HepG2 (cell line): Measurements from ENCODE around the gene CCDC117. TPM values are rescaled to one million over a fixed set of nuclear protein-coding genes. Genes with fewer than 3 reads are reported as not detected.
A peak's percentile ranks its signal among the peaks of the same experiment; 100 is the strongest.

ENCODE experiments used
- ATF1 ChIP-seq: IDR thresholded peaks from 2 replicates; pipeline ENCODE4 v1.6.1; 2016; ENCODE audit warnings: mild to moderate bottlenecking, control low read depth
- CBX5 ChIP-seq: sonication (generic); formaldehyde crosslinking; IDR thresholded peaks from 2 replicates; pipeline ENCODE4 v1.4.0; 2020; ENCODE audit warnings: missing genetic modification reagents, borderline replicate concordance
- CEBPB ChIP-seq: IDR thresholded peaks from 2 replicates; pipeline ENCODE4 v1.6.1; 2011; ENCODE audit warnings: low read depth, low read length, improper control_type of control experiment, borderline replicate concordance
- CENPT ChIP-seq: sonication (generic); formaldehyde crosslinking; IDR thresholded peaks from 2 replicates; pipeline ENCODE4 v1.8.0; 2022; ENCODE audit warnings: low read depth, mild to moderate bottlenecking, moderate library complexity, missing genetic modification reagents
- FIP1L1 ChIP-seq: fragments of 200-400 bp; formaldehyde crosslinking; IDR thresholded peaks from 2 replicates; pipeline ENCODE4 v1.6.1; 2018; ENCODE audit warnings: low read depth, mild to moderate bottlenecking, low read length, moderate library complexity, borderline replicate concordance; ENCODE audit not compliant: insufficient read depth
- FOXK2 ChIP-seq: fragments of 450-650 bp; IDR thresholded peaks from 2 replicates; pipeline ENCODE4 v1.6.1; 2016
- GFI1 ChIP-seq: sonication (generic); formaldehyde crosslinking; IDR thresholded peaks from 2 replicates; pipeline ENCODE4 v1.5.0; 2020; ENCODE audit warnings: missing genetic modification reagents, mild to moderate bottlenecking, borderline replicate concordance
- HES4 ChIP-seq: sonication (generic); formaldehyde crosslinking; IDR thresholded peaks from 2 replicates; pipeline ENCODE4 v1.9.0; 2021; ENCODE audit warnings: mild to moderate bottlenecking, missing genetic modification reagents, borderline replicate concordance
- KMT2B ChIP-seq: IDR thresholded peaks from 2 replicates; pipeline ENCODE4 v1.6.1; 2016; ENCODE audit warnings: missing genetic modification reagents, missing compliant biosample characterization
- MED1 ChIP-seq: sonication (generic); formaldehyde crosslinking; IDR thresholded peaks from 2 replicates; pipeline ENCODE4 v1.4.0; 2020; ENCODE audit warnings: missing genetic modification reagents
- RARG ChIP-seq: sonication (generic); formaldehyde crosslinking; IDR thresholded peaks from 2 replicates; pipeline ENCODE4 v1.4.0; 2020; ENCODE audit warnings: low read depth, mild to moderate bottlenecking, missing genetic modification reagents
- RFXANK ChIP-seq: IDR thresholded peaks from 2 replicates; pipeline ENCODE4 v1.6.1; 2016
- SIX4 ChIP-seq: sonication (generic); formaldehyde crosslinking; IDR thresholded peaks from 2 replicates; pipeline ENCODE4 v1.4.0; 2020; ENCODE audit warnings: missing genetic modification reagents
- SMC3 ChIP-seq: IDR thresholded peaks from 2 replicates; pipeline ENCODE4 v1.6.1; 2011; ENCODE audit warnings: low read length, improper control_type of control experiment
- SP140L ChIP-seq: sonication (generic); formaldehyde crosslinking; IDR thresholded peaks from 2 replicates; pipeline ENCODE4 v1.4.0; 2020; ENCODE audit warnings: missing genetic modification reagents, borderline replicate concordance
- SRSF4 ChIP-seq: fragments of 200-400 bp; formaldehyde crosslinking; IDR thresholded peaks from one replicate; pipeline ENCODE4 v1.6.1; 2018; ENCODE audit warnings: mild to moderate bottlenecking, low read depth, low read length, moderate library complexity; ENCODE audit not compliant: poor library complexity, severe bottlenecking
- TRIM24 ChIP-seq: sonication (generic); formaldehyde crosslinking; IDR thresholded peaks from 2 replicates; pipeline ENCODE4 v1.8.0; 2022; ENCODE audit warnings: mild to moderate bottlenecking, missing genetic modification reagents
- ZBTB21 ChIP-seq: sonication (generic); formaldehyde crosslinking; IDR thresholded peaks from 2 replicates; pipeline ENCODE4 v1.4.0; 2020; ENCODE audit warnings: missing genetic modification reagents
- ZFP1 ChIP-seq: IDR thresholded peaks from 2 replicates; pipeline ENCODE4 v1.6.1; 2016
- ZNF121 ChIP-seq: sonication (generic); formaldehyde crosslinking; IDR thresholded peaks from 2 replicates; pipeline ENCODE4 v1.5.0; 2020; ENCODE audit warnings: mild to moderate bottlenecking, missing genetic modification reagents
- ZNF292 ChIP-seq: sonication (generic); formaldehyde crosslinking; IDR thresholded peaks from 2 replicates; pipeline ENCODE4 v1.8.1; 2022; ENCODE audit warnings: mild to moderate bottlenecking, low read depth, missing genetic modification reagents, borderline replicate concordance
- ZNF441 ChIP-seq: sonication (generic); formaldehyde crosslinking; IDR thresholded peaks from 2 replicates; pipeline ENCODE4 v1.7.0; 2021; ENCODE audit warnings: missing genetic modification reagents, borderline replicate concordance
- ZNF564 ChIP-seq: sonication (generic); formaldehyde crosslinking; IDR thresholded peaks from 2 replicates; pipeline ENCODE4 v1.8.1; 2023; ENCODE audit warnings: mild to moderate bottlenecking, missing genetic modification reagents
- ZNF589 ChIP-seq: sonication (generic); formaldehyde crosslinking; conservative IDR thresholded peaks from 2 replicates; pipeline ENCODE4 v1.8.0; 2022; ENCODE audit warnings: mild to moderate bottlenecking, moderate library complexity, missing genetic modification reagents
- ZNF660 ChIP-seq: sonication (generic); formaldehyde crosslinking; IDR thresholded peaks from 2 replicates; pipeline ENCODE4 v1.5.1; 2020; ENCODE audit warnings: mild to moderate bottlenecking, low read depth, missing genetic modification reagents, borderline replicate concordance
- ZNF768 ChIP-seq: sonication (generic); formaldehyde crosslinking; IDR thresholded peaks from 2 replicates; pipeline ENCODE4 v1.4.0; 2020; ENCODE audit warnings: missing genetic modification reagents
- ZNF850 ChIP-seq: sonication (generic); formaldehyde crosslinking; conservative IDR thresholded peaks from 2 replicates; pipeline ENCODE4 v1.9.0; 2021; ENCODE audit warnings: mild to moderate bottlenecking, missing genetic modification reagents
- ZSCAN30 ChIP-seq: sonication (generic); formaldehyde crosslinking; IDR thresholded peaks from 2 replicates; pipeline ENCODE4 v1.5.0; 2020; ENCODE audit warnings: mild to moderate bottlenecking, missing genetic modification reagents
- polyA plus RNA-seq, 8 experiments: library from polyadenylated mRNA; depleted of rRNA in 3 of 8; stranded (reverse) in 7 of 8; unstranded in 1 of 8; fragments of >200 nt; fragmentation: Illumina TruSeq in 4 of 8; extraction: Trizol in 4 of 8; gene quantifications; 2 replicates each; pipeline versions ENCODE4 v1.2.1 to v1.2.3, GENCODE V29; 2011 to 2016; ENCODE audit warnings: low read depth in 4 of 8, missing spikeins in 1 of 8, mixed read lengths in 1 of 8; ENCODE audit not compliant: insufficient read depth in 1 of 8
- total RNA-seq, 5 experiments: library from RNA; depleted of rRNA; stranded (reverse); fragments of >200 nt; fragmentation: Illumina TruSeq; extraction: Trizol; gene quantifications; 2 replicates each; pipeline ENCODE4 v1.2.3, GENCODE V29; 2016; ENCODE audit warnings: low read depth in 1 of 5
- TF ChIP-seq, protein P1 (sequence below): sonication (generic); formaldehyde crosslinking; IDR thresholded peaks from 2 replicates; pipeline ENCODE4 v1.4.0; 2020; ENCODE audit warnings: missing genetic modification reagents
- TF ChIP-seq, protein P2 (sequence below): sonication (generic); formaldehyde crosslinking; IDR thresholded peaks from 2 replicates; pipeline ENCODE4 v1.4.0; 2020; ENCODE audit warnings: mild to moderate bottlenecking, missing genetic modification reagents
- TF ChIP-seq, protein P3 (sequence below): sonication (generic); formaldehyde crosslinking; conservative IDR thresholded peaks from 2 replicates; pipeline ENCODE4 v1.4.0; 2020; ENCODE audit warnings: missing genetic modification reagents

The CCDC117 gene
- total and polyA plus RNA-seq, 2 of the 13 experiments (the other 11 are each of a cell fraction or from before 2014, with no cell fraction given): 12.6 to 34.2 TPM

DNA sequence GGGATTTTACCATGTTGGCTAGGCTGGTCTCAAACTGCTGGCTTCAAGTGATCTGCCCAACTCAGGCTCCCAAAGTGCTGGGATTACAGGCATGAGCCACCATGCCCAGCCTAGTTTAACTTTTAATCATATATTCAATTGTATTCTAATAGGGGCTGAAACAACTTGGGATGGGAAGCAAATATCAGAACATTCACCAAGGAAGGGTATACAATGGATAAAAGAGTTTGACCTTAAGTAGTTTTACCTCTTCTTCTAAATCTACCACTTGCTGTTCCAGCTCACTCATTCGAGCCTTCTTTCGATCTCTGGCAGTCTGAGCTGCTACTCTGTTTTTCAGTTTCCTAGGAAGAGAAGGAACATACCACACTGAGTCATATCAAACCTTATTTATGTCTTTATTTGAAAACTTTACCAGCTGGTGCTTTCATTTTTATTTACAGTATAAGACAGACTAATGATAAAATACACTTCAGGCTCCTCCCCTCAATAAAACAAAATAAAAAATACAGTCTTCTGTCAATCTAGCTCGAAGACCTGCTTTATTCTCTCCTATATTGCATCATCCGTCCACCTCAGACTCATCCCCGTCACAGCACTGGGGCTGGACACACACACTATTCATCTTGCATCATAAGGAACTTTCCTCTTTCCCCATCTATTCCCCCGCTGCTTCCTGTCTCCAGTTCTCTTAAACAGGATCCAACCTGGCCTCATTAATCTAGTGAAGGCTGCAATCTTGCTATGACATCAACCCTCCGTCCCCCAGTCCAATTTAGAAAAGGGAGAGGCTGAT, 26.5 kb downstream of the CCDC117 start (continued):
- no peak for TF ChIP-seq ZNF850
- TF ChIP-seq, protein P1, sequence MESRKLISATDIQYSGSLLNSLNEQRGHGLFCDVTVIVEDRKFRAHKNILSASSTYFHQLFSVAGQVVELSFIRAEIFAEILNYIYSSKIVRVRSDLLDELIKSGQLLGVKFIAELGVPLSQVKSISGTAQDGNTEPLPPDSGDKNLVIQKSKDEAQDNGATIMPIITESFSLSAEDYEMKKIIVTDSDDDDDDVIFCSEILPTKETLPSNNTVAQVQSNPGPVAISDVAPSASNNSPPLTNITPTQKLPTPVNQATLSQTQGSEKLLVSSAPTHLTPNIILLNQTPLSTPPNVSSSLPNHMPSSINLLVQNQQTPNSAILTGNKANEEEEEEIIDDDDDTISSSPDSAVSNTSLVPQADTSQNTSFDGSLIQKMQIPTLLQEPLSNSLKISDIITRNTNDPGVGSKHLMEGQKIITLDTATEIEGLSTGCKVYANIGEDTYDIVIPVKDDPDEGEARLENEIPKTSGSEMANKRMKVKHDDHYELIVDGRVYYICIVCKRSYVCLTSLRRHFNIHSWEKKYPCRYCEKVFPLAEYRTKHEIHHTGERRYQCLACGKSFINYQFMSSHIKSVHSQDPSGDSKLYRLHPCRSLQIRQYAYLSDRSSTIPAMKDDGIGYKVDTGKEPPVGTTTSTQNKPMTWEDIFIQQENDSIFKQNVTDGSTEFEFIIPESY: no peak
- no peak for TF ChIP-seq ZNF660 (CRISPR knock-in tag)
- TF ChIP-seq ZNF564 (CRISPR knock-in tag): no peak
- no peak for TF ChIP-seq ZNF292
- TF ChIP-seq SIX4: no peak
- no peak for TF ChIP-seq SP140L (CRISPR knock-in tag)
- TF ChIP-seq RARG: no peak
- no peak for TF ChIP-seq TRIM24 (CRISPR knock-in tag)
- TF ChIP-seq KMT2B (CRISPR knock-in tag): no peak
- TF ChIP-seq GFI1 (CRISPR knock-in tag): no peak
- TF ChIP-seq SRSF4: no peak
- TF ChIP-seq SMC3: peak; percentile 41; the same call in 1 of the 2 replicates
- TF ChIP-seq ZNF121: no peak
- no peak for TF ChIP-seq CBX5
- no peak for TF ChIP-seq MED1 (CRISPR knock-in tag)
- TF ChIP-seq, protein P2, sequence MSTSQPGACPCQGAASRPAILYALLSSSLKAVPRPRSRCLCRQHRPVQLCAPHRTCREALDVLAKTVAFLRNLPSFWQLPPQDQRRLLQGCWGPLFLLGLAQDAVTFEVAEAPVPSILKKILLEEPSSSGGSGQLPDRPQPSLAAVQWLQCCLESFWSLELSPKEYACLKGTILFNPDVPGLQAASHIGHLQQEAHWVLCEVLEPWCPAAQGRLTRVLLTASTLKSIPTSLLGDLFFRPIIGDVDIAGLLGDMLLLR (CRISPR knock-in tag): no peak
- no peak for TF ChIP-seq ATF1 (CRISPR knock-in tag)
- TF ChIP-seq ZFP1 (CRISPR knock-in tag): no peak
- TF ChIP-seq ZBTB21 (CRISPR knock-in tag): peak; percentile 73; the same call in 1 of the 2 replicates
- TF ChIP-seq CENPT: no peak
- TF ChIP-seq FIP1L1: no peak
- TF ChIP-seq CEBPB: peak; percentile 97
- no peak for TF ChIP-seq FOXK2
- no peak for TF ChIP-seq ZNF768 (CRISPR knock-in tag)
- TF ChIP-seq RFXANK (CRISPR knock-in tag): peak; percentile 44; the same call in 1 of the 2 replicates
- TF ChIP-seq, protein P3, sequence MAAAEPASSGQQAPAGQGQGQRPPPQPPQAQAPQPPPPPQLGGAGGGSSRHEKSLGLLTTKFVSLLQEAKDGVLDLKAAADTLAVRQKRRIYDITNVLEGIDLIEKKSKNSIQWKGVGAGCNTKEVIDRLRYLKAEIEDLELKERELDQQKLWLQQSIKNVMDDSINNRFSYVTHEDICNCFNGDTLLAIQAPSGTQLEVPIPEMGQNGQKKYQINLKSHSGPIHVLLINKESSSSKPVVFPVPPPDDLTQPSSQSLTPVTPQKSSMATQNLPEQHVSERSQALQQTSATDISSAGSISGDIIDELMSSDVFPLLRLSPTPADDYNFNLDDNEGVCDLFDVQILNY: no peak
- no peak for TF ChIP-seq ZNF589 (CRISPR knock-in tag)
- TF ChIP-seq ZNF441 (CRISPR knock-in tag): no peak
- 0 out of 2 replicates have a peak, but pooled peaks have one; percentile 33 for TF ChIP-seq ZSCAN30 (CRISPR knock-in tag)
- TF ChIP-seq HES4 (CRISPR knock-in tag): no peak
